Neural cell (in vitro differentiated cells): Measurements from ENCODE around the gene CPNE9.

ENCODE experiments used
- EZH2 ChIP-seq: fragments of 200-600, 300-800 bp; shearing (Covaris generic), sonication (generic); IDR thresholded peaks from 2 replicates; pipeline ENCODE4 v1.6.1; 2014; ENCODE audit warnings: antibody characterized with exemption, low read length, borderline replicate concordance, mild to moderate bottlenecking; ENCODE audit not compliant: insufficient read depth, poor library complexity, severe bottlenecking
- MXI1 ChIP-seq: fragments of 450-650 bp; conservative IDR thresholded peaks from 2 replicates; pipeline ENCODE4 v1.6.1; 2014; ENCODE audit warnings: antibody characterized with exemption, mild to moderate bottlenecking; ENCODE audit not compliant: poor library complexity, severe bottlenecking
- SMC3 ChIP-seq: fragments of 450-650 bp; conservative IDR thresholded peaks from 2 replicates; pipeline ENCODE4 v1.6.1; 2014; ENCODE audit warnings: antibody characterized with exemption, mild to moderate bottlenecking, moderate library complexity; ENCODE audit not compliant: poor library complexity
- TAF1 ChIP-seq: IDR thresholded peaks from 2 replicates; pipeline ENCODE4 v1.6.1; 2012; ENCODE audit warnings: low read depth
- TF ChIP-seq, protein P1 (sequence below): fragments of 450-650 bp; IDR thresholded peaks from 2 replicates; pipeline ENCODE4 v1.5.1; 2014; ENCODE audit warnings: antibody characterized with exemption, mild to moderate bottlenecking, moderate library complexity; ENCODE audit not compliant: poor library complexity, severe bottlenecking

DNA sequence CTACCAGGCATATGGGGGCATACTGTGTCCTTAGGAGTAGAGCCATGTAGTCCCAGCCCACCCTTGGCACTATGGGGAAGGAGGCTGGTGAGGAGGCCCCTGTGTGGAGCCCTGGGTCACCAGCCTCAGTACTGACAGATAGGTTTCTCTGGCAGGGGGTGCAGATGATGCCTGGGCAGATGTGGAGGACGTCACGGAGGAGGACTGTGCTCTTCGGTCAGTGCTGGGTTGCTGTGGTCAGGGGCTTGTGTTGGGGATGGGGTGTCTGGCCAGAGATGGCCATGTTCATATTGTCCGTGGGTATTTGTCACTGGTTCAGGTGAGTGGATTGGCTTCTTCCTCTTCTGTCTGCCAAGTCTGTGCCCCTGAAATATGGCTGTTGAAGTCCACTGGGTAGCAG is 34.4 kb upstream of the CPNE9 start:
- no peak for TF ChIP-seq SMC3
- TF ChIP-seq, protein P1, sequence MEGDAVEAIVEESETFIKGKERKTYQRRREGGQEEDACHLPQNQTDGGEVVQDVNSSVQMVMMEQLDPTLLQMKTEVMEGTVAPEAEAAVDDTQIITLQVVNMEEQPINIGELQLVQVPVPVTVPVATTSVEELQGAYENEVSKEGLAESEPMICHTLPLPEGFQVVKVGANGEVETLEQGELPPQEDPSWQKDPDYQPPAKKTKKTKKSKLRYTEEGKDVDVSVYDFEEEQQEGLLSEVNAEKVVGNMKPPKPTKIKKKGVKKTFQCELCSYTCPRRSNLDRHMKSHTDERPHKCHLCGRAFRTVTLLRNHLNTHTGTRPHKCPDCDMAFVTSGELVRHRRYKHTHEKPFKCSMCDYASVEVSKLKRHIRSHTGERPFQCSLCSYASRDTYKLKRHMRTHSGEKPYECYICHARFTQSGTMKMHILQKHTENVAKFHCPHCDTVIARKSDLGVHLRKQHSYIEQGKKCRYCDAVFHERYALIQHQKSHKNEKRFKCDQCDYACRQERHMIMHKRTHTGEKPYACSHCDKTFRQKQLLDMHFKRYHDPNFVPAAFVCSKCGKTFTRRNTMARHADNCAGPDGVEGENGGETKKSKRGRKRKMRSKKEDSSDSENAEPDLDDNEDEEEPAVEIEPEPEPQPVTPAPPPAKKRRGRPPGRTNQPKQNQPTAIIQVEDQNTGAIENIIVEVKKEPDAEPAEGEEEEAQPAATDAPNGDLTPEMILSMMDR, result no peak
- no peak for TF ChIP-seq EZH2
- TF ChIP-seq TAF1, result no peak
- no peak for TF ChIP-seq MXI1
